Measurements from ENCODE around the gene HEXB. TPM values are rescaled to one million over a fixed set of nuclear protein-coding genes. Genes with fewer than 3 reads are reported as not detected.

The HEXB gene
- total RNA-seq, 4 donors from 2014 or later, result 46.9 to 85.8 (median 73.8) TPM

DNA sequence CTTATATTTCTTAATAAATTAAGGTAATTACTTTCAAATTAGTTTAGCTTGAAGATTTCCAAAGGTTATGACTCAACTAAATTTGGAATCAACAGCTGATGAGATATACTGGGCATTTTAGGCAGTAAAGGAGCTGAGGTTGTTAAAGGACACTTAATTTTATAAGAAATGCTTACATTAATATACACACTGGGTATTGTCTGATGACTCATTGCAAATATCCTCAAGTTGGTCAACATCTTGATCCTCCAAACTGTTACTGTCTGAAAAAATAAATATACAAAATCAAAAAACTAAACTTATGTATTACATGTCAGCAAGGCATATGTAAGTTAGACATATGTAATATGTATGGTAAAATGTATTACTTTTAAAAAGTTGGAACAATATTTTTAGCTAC, 78.5 kb downstream of the HEXB start:
- Histone ChIP-seq H3K9me3 (no peaks in the 10 kb centered on the region), H3K4me3 (no peak overlapping the region), H3K27ac (no peak overlapping the region), H3K36me3 (peaks cover 21% of the 10 kb centered on the region), H3K4me1 (peaks cover 29% of the 10 kb centered on the region), H3K27me3 (no peaks in the 10 kb centered on the region)
- no peak for DNase-seq (ENCODE audit: low spot score in 2 of 2)
- no peak for TF ChIP-seq EP300 (IDR thresholded peaks at IDR 0.05)
- TF ChIP-seq, protein P1, sequence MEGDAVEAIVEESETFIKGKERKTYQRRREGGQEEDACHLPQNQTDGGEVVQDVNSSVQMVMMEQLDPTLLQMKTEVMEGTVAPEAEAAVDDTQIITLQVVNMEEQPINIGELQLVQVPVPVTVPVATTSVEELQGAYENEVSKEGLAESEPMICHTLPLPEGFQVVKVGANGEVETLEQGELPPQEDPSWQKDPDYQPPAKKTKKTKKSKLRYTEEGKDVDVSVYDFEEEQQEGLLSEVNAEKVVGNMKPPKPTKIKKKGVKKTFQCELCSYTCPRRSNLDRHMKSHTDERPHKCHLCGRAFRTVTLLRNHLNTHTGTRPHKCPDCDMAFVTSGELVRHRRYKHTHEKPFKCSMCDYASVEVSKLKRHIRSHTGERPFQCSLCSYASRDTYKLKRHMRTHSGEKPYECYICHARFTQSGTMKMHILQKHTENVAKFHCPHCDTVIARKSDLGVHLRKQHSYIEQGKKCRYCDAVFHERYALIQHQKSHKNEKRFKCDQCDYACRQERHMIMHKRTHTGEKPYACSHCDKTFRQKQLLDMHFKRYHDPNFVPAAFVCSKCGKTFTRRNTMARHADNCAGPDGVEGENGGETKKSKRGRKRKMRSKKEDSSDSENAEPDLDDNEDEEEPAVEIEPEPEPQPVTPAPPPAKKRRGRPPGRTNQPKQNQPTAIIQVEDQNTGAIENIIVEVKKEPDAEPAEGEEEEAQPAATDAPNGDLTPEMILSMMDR (IDR thresholded peaks at IDR 0.05), result no peak

DNA sequence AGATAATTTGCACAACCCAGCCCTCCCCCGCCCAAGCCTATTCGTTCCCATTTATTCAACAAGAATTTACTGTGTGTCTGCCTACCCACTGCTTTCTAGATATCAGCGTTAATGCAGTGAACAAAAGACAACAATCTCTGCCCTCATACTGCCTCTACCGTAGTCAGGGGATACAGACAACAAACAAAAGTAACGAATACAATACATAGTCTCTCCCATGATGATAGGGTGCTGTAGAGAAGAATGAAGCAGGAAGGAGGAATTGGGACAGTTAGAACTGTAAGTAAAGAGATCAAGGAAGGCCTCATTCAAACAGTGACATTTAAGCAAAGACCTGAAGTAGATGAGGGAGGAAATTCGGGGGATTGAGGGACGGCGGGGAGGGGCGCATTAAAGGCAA, 80.2 kb downstream of the HEXB start:
- H3K4me3 ChIP-seq, result peak overlapping the region; percentile 99
- 69% methylated on average over 9 of the region's 9 CpGs for WGBS

DNA sequence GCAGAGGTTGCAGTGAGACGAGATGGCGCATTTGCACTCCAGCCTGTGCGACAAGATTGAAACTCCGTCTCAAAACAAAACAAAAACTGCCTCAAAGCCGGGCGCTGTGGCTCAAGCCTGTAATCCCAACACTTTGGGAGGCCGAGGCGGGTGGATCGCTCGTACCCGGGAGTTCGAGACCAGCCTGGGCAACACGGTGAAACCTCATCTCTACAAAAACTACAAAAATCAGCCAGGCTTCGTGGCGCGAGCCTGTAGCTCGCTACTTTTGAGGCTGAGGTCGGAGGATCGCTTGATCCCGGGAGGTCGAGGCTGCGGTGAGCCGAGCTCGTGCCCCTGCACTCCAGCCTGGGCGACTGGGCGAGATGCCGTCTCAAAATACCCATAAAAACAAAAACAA, 80.9 kb downstream of the HEXB start:
- H3K27me3 ChIP-seq, result no peaks in the 10 kb centered on the region
- peaks cover 31% of the 10 kb centered on the region for H3K4me1 ChIP-seq
- TF ChIP-seq, protein P1 (IDR thresholded peaks at IDR 0.05), result no peak
- TF ChIP-seq POLR2AphosphoS5 (IDR thresholded peaks at IDR 0.05), result no peak
- TF ChIP-seq POLR2A (IDR thresholded peaks at IDR 0.05), result no peak
- TF ChIP-seq EP300 (IDR thresholded peaks at IDR 0.05), result no peak
- H3K27ac ChIP-seq, result no peak overlapping the region
- WGBS, result 66% methylated on average over 27 of the region's 27 CpGs
- H3K4me3 ChIP-seq, result peak overlapping the region; percentile 99
- peaks cover 29% of the 10 kb centered on the region for H3K36me3 ChIP-seq
- no peaks in the 10 kb centered on the region for H3K9me3 ChIP-seq
- no peak for DNase-seq (ENCODE audit: low spot score in 2 of 2)

More for the DNA sequence above, 80.2 kb downstream of the HEXB start:
- Histone ChIP-seq H3K36me3 (peaks cover 23% of the 10 kb centered on the region), H3K27me3 (no peaks in the 10 kb centered on the region), H3K9me3 (no peaks in the 10 kb centered on the region), H3K27ac (no peak overlapping the region), H3K4me1 (peaks cover 31% of the 10 kb centered on the region)
- DNase-seq (ENCODE audit: low spot score in 2 of 2), result no peak
- no peak for TF ChIP-seq POLR2A (IDR thresholded peaks at IDR 0.05)

DNA sequence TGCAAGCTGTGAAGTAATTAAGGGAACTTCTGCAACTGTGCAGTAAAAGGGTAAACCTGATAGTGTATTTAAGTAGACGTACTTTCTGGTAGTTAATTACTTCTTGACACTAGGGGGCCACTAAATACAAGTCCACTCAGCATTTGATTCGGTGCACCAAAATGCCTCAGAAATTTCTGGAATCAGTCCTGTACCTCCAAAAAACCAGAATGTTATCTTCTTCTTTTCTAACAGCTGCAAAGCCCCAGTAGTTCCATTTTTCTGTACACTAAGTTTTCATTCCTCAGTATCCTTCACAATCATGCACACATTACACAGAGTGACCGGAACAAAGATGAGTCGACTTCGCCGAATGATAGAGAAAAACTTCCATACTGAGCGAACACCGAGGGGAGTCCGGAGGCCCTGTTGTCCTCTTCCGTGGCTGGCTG, 81.4 kb downstream of the HEXB start:
- H3K4me1 ChIP-seq, result peaks cover 30% of the 10 kb centered on the region
- peaks cover 34% of the 10 kb centered on the region for H3K36me3 ChIP-seq
- 0% methylated on average over 10 of the region's 10 CpGs for WGBS
- H3K4me3 ChIP-seq, result peak overlapping the region; percentile 99
- no peaks in the 10 kb centered on the region for H3K9me3 ChIP-seq
- DNase-seq (ENCODE audit: low spot score in 2 of 2), result no peak
- TF ChIP-seq EP300 (IDR thresholded peaks at IDR 0.05), result no peak
- TF ChIP-seq, protein P1 (IDR thresholded peaks at IDR 0.05), result peak in 1 of 2 donors; percentile 36
- TF ChIP-seq POLR2A (IDR thresholded peaks at IDR 0.05), result no peak
- no peak for TF ChIP-seq POLR2AphosphoS5 (IDR thresholded peaks at IDR 0.05)
- H3K27me3 ChIP-seq, result no peaks in the 10 kb centered on the region
- peak overlapping the region; percentile 88 for H3K27ac ChIP-seq

DNA sequence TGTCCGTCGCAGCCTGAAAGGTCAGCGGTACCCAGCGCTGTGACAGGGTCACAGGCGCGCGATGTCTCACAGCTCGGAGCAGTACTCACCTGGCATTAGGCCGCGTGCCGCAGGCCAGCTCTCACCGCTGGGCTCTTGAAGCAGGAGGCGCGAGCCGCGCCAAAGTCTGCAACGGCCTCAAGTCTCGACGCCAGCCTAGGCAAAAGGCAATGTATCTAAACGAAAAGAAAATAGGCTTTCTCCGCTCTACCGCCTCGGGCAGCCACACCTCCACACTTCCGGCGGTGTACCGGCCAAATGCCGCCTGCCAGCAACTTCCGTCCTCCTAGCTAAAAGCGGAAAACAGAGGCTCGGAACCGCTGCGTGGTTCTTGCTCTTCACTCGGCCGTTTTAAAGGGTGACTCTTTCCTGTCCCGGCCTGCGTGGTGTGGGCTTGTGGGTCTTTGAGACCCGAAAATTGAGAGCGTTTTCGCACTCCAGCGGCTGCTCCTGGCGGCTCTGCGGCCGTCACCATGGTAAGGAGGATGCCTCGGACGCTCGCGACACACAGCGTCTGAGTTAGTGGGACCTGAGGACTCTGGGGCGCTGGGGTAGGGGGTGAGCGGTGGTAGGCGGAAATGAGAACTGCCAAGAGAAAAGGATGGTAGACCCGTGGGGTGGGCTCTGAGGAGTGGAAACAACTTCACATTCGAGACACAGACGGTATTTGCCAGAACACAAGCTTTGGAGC, 82.0 kb downstream of the HEXB start, which contains the start of the genes GFM2 and NSA2:
TSS of gene GFM2 (minus strand) at position 269 of the 730 bp plus-strand sequence. CDS start 3,375 bp downstream, outside the sequence.
TSS of gene NSA2 (plus strand) at position 401 of the 730 bp plus-strand sequence. CDS start at position 513, 112 bp downstream.
- 0% methylated on average over 48 of the region's 54 CpGs for WGBS
- TF ChIP-seq POLR2A (IDR thresholded peaks at IDR 0.05) (no peak), POLR2AphosphoS5 (IDR thresholded peaks at IDR 0.05) (peak; percentile 20 to 80 (median 42))
- peak; percentile 93 to 94 for DNase-seq (ENCODE audit: low spot score in 2 of 2)
- peaks cover 36% of the 10 kb centered on the region for H3K36me3 ChIP-seq
- H3K4me3 ChIP-seq, result peak within 1 kb of the TSS; percentile 99
- no peaks in the 10 kb centered on the region for H3K9me3 ChIP-seq
- peak within 1 kb of the TSS; percentile 88 for H3K27ac ChIP-seq
- H3K27me3 ChIP-seq, result no peaks in the 10 kb centered on the region
- H3K4me1 ChIP-seq, result peaks cover 28% of the 10 kb centered on the region

DNA sequence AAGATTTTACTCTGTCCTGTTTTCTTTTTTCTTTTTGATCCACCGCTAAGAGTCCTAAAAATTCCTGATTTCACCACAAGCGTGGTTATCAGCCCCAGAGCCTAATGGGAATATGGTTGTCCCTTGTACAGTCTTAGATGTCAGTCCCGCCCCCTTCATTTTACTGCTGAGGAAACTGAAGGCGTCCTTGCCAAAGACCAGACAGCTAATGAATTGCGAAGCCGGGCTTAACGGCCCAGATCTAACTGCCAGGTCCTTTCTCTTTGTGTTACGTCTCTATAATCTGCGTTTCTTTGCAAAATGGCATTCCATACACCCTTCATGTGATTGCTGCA, 82.5 kb downstream of the HEXB start:
- Histone ChIP-seq H3K4me1 (peaks cover 28% of the 10 kb centered on the region), H3K9me3 (no peaks in the 10 kb centered on the region), H3K27me3 (no peaks in the 10 kb centered on the region), H3K36me3 (peaks cover 36% of the 10 kb centered on the region), H3K27ac (peak overlapping the region; percentile 88), H3K4me3 (peak overlapping the region; percentile 99)
- TF ChIP-seq, protein P1 (IDR thresholded peaks at IDR 0.05), result no peak
- TF ChIP-seq POLR2AphosphoS5 (IDR thresholded peaks at IDR 0.05) (no peak), EP300 (IDR thresholded peaks at IDR 0.05) (no peak), POLR2A (IDR thresholded peaks at IDR 0.05) (no peak)
- no peak for DNase-seq (ENCODE audit: low spot score in 2 of 2)
- under 1% methylated on average over 9 of the region's 9 CpGs for WGBS

Data from suprapubic skin (tissue), 4 donors.